Measurements from ENCODE around the gene SLC39A1.

The SLC39A1 gene

DNA sequence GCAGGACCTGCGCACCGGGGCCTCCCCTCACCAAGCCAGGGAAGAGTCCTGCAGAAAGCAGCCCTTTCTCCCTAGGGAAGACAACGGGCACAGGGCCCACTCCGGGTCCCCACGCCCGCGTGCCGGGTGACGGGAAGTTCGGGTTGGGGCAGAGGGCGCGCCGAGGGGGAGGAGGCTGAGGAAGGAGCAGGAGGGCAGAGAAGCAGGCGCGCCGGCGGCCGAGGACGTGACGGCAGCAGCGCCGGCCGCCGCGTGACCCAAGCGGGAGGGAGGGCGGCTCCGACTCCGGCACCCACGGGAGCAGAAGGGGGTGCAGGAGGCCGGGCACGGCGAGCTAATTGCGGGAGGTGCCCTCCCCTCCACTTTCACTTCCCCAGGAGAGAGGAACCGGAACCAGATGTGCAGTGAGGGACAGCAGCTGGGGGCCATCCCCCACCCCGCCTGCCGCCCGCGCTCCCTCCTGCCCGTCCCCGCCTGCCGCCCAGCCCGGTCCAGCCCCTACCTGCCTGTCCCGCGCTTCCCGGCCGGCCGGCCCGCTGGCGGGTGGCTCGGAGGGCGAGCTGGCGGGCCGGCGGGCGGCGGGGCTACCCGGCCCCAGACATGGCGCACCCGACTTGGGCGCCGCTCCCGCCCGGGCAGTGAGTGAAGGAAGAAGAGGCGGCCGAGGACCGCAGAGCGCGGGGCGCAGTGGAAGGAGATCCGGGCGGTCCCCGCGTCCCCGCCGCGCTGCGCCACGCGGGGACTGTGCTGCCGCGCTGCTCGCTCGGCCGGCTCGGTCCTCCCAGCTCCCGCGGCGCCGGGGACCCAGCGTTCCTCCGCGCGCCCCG lies 17.3 kb downstream of the SLC39A1 start:
- DNase-seq = peak; percentile 76

DNA sequence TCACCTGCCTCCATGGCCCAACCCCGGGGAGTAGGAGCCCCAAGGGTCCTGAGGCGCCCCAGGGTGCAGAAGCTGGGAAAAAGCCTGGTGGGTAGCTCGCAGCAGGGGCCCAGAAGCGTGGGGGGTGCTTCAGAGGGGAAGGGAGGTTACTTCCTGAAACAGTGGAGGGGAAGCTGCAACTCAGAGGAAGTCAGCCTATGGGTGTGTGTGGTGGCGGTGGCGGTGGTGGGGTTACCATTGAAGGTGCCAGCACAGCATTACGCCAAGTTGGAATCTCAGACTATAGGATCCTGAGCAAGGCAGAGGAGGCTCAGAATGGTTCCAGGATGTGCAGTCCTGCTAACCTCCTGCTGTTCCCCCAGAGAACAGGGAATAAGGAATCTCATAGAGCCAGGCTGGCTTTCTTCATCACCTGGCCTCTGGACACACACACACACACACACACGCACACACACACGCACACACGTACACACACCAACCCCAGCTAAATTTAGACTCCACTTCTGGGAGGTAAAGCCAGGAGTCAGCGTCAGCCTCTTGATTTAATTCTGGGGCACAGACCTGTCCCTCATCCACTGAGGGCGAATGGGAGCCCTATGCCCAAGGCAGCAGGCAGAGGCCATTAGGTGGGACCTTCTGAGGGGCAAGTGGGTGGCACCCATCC lies 18.1 kb downstream of the SLC39A1 start:
- no peak for DNase-seq

DNA sequence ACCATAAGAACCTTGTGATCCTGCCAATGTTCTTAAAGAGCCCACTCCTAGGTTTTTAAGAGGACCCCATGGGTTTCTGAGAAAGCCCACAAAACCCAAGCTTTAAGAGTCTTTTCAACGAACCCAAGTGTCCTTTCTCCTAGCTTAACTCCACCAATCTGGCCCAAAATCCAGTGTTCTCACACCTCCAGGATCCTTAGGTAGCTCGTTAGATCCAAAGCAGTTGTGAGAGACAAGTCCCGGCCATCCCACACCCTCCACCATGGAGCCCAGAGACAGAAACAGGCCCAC lies 18.6 kb downstream of the SLC39A1 start:
- DNase-seq = no peak

DNA sequence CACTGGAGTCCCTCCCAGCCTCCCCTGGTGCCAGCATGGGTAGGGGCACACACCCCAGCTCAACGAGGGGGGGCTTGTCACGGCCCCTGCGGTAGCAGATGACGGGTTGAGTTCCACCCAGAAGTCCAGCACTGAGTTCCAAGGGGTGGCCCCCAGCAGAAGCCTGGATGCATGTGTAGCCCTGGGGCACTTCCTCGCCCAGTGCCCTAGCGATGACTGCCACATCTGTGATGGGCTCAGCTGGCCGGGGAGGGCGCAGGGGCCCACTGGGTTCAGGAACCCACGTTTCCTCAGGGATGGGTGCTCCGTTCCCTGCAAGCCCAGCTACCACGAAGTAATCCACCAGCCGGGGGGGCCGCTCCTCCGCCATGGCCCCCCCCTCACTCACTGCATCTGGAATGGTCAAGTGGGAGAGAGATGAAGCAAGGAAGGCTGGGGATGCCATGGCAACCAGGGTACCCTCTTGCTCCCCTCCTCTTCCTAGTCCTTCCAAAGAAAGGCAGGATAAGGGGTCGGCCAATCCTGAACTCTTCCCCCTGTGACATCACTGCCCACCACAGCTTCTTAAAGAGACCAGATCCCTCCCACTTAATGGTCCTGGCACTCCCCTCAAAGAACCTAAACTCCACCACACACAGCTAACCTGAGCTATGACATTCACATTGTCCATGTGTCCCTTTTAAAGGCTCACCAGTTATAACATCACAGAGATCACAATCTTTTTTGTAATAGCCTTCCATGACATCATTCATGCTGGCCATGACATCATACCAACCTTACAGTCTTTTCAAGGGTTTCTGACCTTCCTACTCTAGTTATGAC lies 19.1 kb downstream of the SLC39A1 start:
- no peak for DNase-seq

DNA sequence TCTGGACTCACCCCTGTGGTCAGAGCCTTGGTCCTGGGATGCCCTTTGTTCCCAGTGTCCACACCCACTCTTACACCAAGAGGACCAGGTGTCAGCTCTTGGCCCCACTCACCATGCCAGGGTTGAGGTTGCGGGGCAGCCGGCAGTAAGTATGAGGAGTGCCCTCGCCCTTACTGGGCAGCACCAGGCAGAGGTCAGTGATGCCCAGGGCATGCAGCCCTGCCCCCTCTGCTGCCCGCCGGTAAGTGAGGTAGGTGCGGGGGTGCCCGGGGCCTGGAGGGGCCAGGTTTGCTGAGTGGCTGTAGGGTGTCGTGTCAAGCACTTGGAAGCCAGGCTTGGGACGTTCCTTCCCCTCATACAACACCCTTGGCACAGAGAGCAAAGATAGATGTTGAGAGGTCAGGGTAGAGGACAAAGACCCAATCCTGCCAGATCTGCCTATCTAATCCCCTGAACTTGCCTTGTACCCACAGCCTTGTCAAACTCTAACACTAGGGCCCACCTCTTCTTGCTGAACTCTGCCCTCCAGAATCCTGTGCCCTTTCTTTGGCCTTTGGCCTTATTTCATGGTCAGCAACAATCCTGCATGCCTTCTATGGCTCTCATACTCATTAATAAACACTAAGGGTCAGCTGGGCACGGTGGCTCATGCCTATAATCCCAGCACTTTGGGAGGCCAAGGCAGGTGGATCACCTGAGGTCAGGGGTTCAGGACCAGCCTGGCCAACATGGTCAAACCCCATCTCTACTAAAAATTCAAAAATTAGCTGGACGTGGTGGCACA lies 20.4 kb downstream of the SLC39A1 start:
- no peak for DNase-seq

DNA sequence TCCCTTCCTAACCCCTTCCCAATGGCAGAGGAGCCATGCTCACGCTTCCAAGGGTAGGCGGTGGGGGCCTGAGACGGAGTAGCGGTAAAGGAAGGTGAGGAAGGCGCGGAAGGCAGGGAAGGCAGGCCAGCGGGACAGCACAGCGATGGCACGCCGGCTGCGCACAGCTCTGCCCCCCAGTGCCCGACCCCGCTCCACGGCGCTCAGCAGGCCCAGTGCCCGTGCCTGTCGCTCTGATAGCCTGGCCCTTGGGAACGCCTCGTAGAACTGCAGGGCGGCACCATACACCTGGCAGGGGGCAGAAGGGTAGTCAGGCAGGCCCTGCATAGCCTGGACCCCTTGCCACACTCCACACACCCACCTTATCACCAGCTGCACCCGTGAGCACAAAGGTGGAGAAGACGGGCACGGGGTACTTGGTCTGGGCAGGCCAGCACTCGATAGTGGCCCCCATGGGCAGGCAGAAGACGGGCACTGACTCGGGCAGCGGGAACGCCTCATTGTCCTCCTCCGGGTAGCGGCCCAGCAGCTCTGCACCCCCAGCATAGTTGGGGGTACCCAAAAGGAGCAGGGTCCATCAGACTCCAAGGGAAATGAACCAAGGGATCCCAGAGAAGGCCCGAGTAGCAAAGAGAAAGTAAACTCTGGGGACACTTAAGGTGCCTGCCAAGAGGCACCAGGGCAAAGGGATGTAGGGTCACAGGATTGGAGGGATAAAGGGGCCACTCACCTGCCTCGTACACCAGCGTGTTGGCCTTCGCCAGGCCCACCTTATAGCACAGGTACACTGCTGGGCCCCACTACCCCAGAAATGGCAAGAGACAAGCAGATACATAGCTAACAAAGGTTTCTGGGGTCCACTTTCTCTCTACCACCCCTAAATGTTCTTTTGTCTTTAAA lies 21.3 kb downstream of the SLC39A1 start:
- no peak for DNase-seq

DNA sequence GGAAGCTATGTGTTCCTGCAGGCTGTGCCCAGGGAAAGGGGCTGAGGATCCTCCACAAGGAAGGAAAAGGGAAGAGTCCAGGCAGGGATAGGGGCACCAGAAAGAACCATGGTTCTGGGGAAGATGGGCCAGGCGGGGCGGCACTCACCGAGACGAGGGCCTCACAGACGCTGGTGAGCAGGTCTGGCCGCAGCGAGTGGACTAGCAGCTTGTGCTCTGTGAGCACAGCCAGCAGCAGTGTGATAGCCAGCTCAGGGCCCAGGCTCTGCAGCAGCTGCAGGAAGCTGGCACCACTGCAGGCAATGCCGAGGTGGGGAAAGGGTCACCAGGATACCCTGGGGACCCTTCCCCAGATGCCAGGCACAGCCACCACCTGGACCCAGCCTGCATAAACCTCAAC lies 22.6 kb downstream of the SLC39A1 start:
- DNase-seq = no peak

DNA sequence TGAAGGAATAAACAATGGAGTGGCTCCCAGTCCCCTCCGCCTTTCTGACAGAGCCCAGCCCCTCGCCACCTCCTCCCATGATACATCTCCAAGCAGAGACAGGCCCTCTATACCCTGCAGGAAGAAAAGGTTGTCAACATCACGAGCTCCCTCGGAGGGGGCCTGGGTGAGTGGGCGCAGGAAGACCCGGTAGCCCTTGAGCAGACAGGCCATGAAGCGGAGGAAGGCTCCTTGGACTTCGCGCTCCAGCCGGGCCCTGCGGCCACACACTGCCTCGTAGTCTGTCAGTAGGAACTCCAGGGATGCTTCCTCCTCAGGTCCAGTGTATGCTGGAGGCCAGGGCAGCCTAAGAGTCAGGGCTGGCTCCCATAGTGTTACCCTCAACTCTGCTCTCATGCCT lies 23.9 kb downstream of the SLC39A1 start:
- no peak for DNase-seq

DNA sequence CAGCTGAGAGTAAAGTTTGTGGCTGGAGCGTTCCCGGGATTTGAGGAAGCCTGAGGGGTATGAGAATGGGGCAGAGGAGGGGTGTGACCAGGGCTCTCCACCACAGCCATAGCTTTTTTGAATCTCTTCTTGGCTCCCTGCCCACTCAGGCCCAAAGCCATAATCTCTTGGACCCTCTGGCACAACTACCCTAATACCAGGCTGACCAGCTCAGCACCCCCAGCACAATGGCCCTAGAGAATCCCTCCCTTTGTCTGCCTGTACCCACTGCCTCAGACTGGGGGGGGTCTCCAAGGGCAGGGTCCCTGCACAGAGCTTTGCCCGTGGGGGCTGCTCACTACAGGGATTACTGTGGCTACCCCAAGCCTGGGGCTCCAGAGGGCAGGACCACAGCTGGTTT lies 24.3 kb downstream of the SLC39A1 start:
- no peak for DNase-seq

DNA sequence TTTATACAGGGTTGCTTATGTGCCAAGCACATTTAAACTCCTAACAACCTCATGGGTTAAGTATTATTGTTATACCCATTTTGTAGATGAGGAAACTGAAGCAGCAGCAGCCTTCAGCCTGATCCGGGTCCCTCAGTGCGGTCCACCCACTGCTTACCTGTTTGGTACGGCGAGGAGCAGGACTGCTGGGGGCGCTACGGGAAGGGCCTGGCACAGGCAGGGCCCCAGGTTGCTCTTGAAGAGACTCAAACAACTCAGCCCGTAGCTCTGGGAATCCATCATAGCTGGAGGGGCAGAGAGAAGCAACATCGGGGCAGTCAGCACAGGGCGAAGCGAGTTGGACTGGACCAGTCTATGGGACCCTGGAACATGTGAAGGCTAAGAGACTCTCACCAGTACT lies 26.0 kb downstream of the SLC39A1 start:
- DNase-seq = no peak

DNA sequence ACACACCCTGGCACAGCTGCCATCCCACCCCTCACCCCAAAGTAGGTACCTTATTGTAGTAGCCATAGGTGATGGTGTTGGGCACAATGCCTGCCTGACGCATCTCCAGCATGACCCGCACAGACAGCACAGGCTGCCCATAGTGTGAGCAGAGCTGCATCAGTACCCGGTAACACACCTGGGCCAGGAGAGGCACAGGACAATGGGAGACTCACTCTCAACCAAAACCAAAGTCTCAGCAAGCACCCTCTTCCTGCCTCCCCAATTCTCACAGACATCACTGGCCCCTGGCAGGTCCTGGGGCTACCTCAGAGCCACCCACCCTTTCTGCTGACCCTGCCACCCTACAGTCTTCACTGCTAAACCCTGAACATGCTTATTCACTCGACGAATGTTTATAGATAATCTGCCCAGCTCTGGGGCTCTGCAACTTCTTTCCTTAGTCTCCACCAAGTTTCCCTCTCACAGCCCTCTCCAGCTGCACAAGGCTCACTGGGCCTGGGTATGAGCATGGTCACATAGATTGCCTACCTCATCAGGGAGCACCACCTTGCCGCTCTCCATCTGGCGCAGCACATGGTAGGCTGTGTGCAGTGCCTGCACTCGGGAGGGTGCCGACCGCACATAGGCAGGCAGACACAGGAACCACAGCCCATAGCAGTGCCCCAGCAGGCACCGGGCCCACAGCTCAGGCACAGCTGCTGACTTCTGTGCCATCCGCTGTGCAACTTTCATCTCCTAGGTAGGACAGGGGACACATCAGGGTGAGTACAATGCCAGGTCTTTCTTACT lies 27.1 kb downstream of the SLC39A1 start:
- no peak for DNase-seq

DNA sequence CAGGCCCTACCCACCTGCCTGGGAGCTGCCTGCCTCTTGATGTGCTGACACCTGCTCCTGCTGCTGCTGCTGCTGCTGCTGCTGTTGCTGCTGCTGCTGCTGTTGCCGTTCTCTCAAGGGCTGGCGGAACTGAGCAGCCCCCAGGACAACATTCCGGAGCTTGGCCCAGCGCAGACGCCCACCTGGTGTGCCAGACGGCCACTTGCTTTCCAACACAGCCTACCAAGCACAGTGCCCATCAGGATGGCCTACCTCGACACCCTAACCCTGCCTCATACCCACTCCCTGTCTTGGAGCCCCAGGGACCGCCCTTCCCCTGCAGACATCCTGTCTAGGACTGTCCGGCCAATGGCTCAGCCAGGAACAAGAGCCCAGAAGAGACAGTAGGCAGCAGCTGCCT lies 28.6 kb downstream of the SLC39A1 start:
- no peak for DNase-seq

DNA sequence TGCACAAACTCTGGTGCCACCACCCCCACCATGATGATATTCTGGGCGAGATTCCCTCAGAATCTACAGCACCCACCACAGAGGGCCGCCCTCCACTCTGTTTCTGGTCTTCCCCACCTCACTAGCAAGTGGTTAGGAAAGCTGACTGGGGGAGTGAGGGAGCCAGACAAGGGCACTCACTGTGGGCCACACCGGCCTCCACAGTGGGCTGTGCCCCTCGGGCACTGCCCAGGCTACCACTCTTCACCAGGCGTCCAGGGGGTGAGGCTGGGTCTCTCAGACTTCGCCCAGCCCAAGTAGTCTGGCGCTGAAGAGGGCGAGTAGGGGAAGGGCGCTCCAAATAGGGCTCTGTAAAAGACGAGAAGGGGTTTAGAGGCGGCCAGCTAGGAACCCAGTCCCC lies 29.4 kb downstream of the SLC39A1 start:
- no peak for DNase-seq

DNA sequence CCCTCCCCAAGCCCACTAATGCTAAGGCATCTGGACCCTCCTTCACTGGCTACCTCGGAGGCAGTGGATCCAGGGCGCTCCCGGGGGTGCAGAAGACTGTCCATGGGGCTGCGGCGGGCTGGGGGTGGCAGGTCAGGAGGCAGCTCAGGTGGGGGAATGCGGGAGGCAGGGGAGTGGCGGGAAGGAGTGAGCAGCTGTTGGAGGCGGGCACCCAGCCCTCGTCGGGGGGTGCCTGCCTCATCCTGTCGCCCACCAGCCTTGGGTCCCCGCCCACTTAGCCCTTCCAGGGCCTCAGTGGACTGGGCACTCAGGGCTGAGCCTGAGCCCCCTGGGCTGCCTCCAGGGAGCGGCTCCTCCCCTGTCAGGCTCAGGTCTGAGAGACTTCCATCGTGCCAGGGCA lies 29.9 kb downstream of the SLC39A1 start:
- DNase-seq = no peak

DNA sequence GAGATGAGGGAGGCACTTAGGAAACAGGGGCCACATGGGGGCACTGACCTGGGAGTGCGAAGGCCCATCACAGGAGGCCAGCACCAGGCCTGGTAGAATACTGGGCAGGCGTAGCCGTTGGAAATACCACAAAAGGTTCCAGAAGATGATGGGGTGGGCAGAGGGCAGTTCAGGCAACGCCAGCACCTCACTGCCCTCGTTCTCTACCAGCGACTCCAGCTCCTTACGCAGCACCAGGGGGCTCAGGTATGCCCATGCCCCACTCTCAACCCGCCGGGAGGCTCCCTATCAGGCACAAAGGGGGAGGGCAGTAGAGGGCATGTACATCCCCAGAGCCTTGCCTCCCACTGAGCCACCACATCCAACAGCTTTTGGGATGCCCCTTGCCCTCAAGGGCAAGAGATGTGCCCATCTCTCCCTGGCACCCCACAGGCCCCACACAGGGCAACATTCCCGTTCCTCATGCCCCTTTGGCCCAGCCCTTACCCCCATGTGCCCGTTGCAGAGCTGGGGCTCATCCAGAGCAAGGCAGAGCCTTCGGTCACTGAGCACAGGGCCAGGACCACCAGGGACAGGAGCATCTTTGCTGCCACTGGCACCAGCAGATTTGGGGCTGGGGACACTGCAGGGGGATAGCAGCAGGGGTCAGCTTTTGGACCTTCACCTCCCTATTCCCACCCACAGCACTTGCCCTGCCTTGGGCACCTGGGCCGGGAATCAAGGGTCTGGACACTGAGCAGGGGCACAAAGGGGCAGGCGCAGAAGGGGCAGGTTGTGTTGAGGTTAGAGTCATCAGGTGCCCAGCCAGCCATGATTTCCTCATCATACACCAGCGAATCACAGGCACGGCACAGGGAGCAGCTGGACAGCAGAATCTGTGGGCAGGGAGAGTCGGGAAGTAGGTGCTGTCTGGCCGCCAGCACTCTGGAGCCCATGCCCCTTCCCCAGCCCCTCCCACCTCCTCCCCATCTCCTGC lies 30.9 kb downstream of the SLC39A1 start:
- DNase-seq = no peak

DNA sequence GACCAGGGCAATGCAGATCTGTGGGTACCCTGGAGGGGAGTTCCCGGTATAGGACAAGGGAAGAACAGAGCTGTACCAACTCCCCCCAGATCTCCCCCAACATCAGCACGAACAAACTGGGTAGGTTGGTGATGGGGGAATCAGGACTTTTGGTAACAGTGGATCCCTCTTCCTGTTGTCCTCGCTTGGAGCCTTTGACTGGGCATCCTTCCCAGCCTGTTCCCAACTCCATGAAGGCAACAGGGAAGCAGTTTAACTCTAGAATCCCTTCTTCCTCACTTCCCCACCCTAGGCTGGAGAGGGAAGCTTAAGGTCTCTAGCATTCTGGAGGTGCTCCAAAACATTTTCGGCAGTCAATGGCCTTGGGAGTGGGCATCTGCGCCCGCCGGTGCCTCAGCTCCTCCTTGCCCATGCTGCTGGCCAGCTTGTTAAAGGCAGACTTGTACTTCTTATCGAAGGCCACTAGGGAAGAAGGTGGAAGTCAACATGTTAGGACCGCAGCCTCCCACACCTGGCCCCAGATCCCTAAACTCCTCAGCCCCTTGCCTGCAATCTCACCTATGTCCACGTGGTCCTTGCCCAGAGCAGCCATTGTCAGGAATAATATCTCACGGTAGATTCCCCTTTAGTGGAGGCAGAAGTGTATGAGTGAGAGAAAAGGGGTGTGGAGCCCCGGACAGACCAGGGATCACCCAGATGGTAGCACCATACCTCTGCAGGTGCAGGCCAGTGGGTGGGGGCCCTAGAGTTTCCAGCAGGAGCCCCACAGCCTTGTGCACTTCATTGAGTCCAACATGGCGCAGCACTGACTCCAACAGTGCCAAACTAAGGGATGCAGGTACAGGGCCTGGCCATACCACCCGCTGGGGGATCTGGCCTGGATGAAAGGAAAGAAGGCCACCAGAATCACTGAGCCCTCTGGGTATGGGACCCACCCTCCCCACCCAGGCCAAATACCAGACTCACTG lies 33.1 kb downstream of the SLC39A1 start:
- no peak for DNase-seq

DNA sequence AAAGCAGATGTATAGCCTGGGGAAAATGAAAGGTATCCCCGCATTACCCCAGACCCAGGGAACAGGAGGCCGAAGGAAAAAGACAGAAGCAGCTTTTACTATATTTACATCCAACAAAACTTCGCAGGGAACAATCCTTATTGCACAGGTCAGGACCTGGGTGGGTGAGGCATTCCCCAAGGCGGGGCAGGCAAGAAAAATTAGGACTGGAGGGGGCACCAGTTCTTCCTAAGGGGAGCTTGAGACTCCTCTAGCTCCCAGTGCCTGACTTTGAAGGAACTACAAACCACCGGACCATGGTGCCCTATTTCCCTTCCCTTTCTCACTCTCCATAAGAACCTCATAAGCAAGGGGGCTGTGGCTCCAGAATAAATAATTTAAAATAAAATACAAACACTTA lies 33.9 kb downstream of the SLC39A1 start:
- no peak for DNase-seq

DNA sequence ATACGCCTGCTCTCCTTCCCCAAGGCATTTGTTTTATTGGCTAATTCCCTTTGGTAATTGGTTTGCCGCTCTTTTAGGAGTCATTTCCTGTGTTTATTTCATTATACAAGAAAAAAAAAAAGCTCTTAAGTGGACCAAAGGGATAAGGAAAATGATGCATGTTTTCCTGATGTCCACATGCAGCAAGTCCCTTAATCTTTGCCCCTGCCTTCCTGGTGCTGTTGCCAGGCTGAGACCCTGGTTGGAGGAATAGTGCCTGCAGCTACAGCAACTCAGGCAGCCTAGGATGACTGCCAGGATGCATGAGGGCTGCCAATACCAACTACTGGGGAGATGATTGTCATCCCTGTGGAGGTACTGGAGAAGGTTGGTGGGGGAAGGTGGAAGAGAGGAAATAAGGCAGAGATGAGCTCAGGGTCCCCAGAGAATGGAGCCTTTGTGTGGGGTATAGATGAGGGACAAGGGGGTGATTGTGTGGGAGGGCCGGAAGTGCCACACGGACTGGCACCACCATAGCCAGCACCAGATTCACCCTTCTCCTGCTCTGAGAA lies 34.5 kb downstream of the SLC39A1 start:
- DNase-seq = no peak

Measured in right hindlimb (tissue), 1 donor.